NCI-H2081 (cell line): ENCODE results near the gene IL15RA.
"Not testable (repeated sequence)": the region's sequence is repeated elsewhere in the genome, so short reads cannot be mapped to it uniquely, and the experiment has no call there.

Experiments
- DNase-seq, 2 experiments: peaks; one replicate each; lab custom pipeline; 2025; lab: John Stamatoyannopoulos, UW

Gene IL15RA

DNA sequence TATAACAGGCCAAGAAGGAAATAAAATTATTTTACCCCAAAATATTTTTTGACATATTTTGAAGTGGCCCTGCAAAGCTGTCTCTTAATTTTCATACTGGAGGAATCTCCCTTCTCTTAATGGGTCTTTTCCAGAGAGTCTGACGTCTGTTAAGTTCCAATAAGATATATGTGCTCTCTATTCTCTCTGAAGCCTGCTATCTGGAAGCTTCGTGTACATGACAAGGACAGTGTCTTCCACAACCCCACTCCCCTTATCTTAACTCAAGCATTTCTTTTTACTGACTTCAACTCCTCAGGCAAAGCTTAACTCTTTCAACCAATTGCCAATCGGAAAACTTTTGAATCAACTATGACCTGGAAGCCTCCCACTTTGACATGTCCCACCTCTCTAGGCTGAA is 29.2 kb upstream of the IL15RA start:
- DNase-seq: no peak

DNA sequence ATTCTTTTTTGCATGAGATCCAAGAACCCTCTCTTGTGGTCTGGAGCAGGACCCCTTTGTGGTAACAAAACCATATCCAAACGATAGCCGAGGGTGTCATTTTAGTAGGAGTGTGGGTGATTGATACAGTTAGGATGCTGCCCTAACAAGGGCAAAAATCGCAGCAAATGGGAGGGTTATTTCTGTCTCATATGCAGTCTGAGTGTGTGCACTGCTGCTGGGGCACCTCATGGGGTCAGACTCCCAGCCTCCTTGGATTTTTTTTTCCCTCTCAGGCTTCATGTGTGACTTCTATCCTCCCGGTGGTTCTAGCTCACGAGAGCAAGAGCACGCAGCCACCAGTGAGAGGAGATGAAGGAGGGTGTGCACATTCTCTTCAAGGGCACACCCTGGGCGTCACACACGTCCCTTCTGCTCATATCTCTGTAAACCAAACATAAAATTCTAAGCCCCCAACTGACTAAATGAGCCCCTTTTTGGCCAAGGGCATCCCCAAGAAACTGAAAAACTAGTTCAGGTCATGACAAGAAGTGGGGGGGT is 28.6 kb upstream of the IL15RA start:
- DNase-seq: no peak

- not testable (repeated sequence) for DNase-seq
These were observed 27.9 kb upstream of the IL15RA start for GRCh38 chr10:6005161-6005804.

- no peak for DNase-seq
These were observed 25.6 kb upstream of the IL15RA start for GRCh38 chr10:6002809-6003510.

GRCh38 chr10:5999440-6000165 is 22.3 kb upstream of the IL15RA start:
- DNase-seq: peak; percentile 52 to 75

- no peak for DNase-seq
These were observed 19.4 kb upstream of the IL15RA start for GRCh38 chr10:5996696-5997095.

DNA sequence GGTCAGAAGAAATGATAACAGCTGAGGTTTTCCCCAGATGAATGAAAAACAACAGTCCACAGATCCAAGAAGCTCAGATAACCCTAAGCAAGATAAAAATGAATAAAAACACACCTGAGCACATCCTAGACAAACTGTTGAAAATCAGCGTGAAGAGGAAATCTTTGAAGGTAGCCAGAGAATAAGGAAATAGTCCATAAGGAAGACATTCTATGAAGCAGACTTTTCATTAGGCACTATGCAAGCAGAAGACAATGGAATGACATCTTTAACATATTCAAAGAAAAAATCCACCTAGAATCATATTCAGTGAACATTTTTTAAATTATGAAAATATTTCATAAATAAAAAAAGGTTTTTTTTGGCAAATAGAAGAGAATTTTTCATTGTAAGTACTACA is 15.1 kb upstream of the IL15RA start:
- no peak for DNase-seq

DNA sequence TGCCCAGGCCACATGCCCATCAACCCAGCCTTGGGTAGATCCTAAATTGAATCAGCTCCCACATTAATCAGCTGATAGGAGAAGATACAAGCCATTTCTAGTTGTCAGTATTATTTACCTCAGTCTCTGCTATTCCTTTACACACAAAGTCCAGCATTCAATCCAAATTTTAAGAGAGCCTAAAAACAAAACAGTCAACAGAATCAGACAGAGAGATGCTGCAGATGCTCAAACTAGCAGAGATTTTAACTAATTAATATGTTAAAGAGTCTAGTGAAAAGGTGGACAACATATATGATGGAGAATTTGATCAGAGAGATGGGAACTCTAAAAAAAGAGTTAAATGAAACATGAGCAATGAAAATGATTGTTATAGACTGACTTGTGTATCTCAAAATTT is 14.4 kb upstream of the IL15RA start:
- DNase-seq: no peak

- no peak for DNase-seq
These were observed 12.4 kb upstream of the IL15RA start for GRCh38 chr10:5989756-5990155.

DNA sequence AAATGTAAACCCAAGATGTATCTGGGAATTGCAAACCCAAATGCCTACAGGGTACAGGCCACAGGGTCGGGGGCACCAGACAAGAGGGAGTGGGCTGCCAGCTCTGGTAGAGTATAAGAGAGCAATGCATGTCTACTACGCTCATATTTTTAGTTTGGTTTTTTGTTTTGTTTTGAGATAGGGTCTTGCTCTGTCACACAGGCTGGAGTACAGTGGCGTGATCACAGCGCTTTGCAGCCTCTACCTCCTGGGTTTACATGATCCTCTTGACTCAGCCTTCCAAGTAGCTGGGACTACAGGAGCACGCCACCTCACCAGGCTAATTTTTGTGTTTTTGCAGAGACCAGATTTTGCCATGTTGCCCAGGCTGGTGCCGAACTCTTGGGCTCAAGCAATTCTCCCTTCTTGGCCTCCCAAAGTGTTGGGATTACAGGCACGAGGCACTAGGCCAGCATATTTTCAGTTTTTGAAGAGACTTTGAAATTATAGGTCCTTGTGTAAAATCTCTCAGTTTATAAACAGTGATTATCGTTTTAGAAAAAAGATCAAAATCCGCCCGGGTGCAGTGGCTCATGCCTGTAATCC is 11.1 kb upstream of the IL15RA start:
- no peak for DNase-seq

DNA sequence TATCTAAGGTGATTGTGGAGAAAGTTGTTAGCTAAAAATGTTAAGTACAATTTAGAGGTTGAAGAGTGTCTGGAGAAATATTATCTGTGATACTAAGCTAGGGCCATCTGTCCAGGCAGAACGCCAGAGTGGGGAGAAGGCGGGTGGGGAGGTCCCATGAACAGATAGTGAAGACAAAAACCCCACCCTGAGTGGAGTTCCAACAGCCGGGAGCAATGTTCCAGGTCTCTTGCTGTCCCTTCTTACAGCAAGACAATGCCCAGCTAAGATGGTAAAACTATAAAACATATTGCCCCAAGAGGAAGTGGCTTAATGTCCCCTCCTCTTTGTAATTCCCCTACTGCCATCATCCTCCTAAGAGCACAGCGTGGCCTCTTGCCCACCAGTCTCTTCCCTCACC is 10.4 kb upstream of the IL15RA start:
- no peak for DNase-seq

GRCh38 chr10:5985029-5985428 is 7.7 kb upstream of the IL15RA start:
- DNase-seq: no peak

DNA sequence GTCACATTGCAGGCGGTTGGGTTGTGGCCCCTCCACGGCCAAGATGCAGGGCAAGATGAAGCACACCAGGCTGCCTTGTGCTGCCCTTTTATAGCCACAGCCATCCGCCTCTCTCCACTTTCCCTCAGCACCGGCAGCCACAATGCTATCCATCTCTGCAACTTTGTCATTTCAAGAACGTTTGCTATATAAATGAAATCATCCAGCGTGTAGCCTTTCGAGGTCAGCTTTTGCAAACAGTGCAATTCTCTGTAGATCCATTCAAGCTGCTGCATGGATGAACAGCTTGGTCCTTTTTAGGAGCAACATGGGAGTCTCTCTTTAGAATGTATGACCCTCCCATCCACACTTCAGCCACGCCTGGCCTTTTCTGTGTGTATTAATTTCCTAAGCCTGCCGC is 6.4 kb upstream of the IL15RA start:
- DNase-seq: no peak

- no peak for DNase-seq
These were observed 4.2 kb upstream of the IL15RA start for GRCh38 chr10:5981529-5981928.

DNA sequence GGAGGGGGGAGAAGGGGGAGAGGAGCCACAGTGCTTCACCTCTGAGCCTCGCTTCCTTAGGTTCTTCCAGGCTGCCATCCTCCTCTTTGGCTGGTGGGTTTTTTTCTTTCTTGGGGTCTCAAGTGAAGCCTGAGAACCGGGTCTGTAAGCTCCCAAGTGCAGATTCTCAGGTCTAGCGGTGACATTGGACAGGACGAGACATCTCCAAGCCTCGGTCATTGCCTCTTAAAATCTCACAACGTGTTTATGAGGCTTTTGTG is 817 bp upstream of the IL15RA start:
- no peak for DNase-seq

DNA sequence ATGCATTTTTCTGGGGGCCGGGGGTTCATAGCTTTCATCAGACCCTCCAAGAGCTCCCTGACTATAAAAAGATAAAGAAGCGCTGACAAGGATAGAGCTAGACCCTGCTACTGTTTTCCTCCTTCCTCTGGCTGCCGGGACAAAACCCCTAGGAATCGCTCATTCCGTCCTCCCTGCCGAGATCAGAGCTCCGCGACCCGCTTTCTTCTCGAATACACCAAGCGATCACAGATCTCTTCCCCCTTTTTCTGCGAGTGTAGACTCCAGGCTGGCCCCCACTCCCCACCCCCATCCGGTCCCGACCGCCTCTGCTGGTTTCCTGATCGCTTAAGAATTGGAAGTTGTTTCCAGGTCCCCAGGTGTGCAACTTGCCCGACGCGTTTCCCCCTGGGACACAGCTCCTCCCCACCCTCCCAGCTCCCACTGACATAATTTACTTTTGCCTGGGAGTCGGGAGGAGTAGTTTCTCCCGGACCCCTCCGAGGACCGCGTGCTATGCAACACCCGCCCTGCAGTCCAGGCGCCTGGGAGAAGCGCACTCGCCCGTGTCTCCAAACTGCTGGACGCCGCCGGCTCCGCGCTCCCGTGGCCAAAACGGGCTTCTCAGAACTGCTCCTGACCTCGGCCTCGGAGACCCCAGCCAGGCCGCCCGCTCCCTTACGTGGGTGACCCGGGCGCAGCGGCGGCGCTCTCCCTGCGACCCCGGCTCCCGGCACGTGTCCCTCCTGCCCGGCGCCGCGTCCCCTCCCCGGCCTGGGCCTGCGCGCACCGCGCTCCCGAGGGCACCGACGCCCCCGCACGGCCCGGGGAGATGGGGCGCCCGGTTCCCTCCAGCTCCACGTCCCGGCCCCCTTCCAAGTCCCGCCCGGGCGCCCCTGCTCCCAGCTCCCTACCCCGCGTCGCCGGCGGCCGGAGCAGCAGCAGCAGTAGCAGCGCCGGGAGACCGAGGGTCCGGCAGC is 552 bp downstream of the IL15RA start:
- DNase-seq: no peak

- no peak for DNase-seq
These were observed 1.5 kb downstream of the IL15RA start for GRCh38 chr10:5975641-5976473.

DNA sequence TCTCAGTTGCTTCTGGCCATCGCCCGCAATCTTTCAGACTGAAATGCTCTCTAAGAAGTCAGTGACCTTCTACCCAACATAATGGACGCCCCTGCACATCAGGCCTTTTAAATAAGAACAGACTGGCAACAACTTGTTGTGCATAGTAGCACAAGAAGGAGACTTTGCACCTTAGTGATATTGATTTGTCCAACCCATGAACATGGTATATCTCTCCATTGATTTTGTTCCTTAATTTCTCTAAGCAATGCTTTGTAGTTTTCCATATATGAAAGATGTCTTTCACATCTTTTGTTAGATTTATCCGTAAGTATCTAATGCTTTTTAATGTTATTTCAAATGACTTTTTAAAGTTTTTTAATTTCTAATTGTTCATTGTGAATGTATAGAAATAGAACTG is 4.3 kb downstream of the IL15RA start:
- no peak for DNase-seq

- DNase-seq: no peak
These were observed 5.5 kb downstream of the IL15RA start for GRCh38 chr10:5971886-5972285.

DNA sequence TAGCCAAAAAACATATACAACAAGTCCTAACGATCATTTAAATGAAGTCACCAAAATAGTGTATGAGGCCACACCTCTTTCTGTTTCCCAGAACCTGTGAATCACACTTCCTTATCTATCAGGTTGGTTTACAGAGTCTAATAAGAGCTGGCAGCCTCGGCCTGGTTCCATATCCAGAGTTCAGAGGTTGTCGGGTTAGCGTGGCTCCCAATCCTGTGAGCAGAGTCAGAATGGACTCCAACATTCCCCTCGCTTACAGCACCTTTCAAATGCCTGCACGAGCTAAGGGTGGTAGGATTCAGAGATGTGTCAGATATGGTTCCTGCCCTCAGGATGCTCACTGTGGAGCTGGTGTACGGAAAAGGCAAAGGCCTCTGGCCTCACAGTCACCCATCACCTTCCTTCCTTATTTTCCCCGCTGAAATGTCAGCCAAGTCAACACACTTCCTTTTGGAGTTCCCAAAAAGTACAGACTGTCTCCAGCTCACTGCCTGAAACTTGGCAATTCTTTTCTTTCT is 6.0 kb downstream of the IL15RA start:
- no peak for DNase-seq

DNA sequence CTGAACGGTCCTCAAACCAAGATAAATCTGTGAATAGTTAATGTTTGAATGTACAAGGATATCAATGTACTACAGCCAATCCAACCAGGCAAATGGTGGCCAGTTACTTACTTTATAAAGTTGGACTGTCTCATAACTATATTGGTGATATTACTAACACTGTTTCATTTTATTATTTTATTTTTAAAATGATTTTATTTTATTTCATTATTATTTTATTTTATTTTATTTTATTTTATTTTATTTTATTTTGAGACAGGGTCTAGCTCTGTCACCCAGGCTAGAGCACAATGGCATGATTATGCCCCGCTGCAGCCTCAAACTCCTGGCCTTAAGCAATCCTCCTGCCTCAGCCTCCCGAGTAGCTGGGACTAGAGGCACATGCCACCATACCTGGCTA is 6.8 kb downstream of the IL15RA start:
- DNase-seq: no peak
